Stimulated activated CD8-positive, alpha-beta memory T cell treated with anti-CD3 and anti-CD28 coated beads, Interleukin-7, amount 100 ng/mL, for 4 hours (primary cell): Measurements from ENCODE around the gene ERICH2.

Source experiments
- DNase-seq, 2 donors: peaks; one replicate each; pipeline ENCODE4 v3.0.0-alpha.2; 2020; ENCODE audit warnings: low read depth in 2 of 2

Gene ERICH2

GRCh38 chr2:170817093-170818035, 47.2 kb downstream of the ERICH2 start:
- no peak for DNase-seq

- DNase-seq = no peak
These were observed 48.0 kb downstream of the ERICH2 start for GRCh38 chr2:170818036-170818751.

GRCh38 chr2:170818752-170819470, 48.7 kb downstream of the ERICH2 start:
- no peak for DNase-seq

- no peak for DNase-seq
These were observed 49.8 kb downstream of the ERICH2 start for GRCh38 chr2:170819680-170820664.

GRCh38 chr2:170820757-170821530, 50.8 kb downstream of the ERICH2 start:
- DNase-seq = no peak

GRCh38 chr2:170821531-170822289, 51.5 kb downstream of the ERICH2 start:
- no peak for DNase-seq

- no peak for DNase-seq
These were observed 52.3 kb downstream of the ERICH2 start for GRCh38 chr2:170822290-170823087.

GRCh38 chr2:170823088-170823897, 53.1 kb downstream of the ERICH2 start:
- DNase-seq = no peak

GRCh38 chr2:170823898-170824215, 53.7 kb downstream of the ERICH2 start:
- DNase-seq = no peak

GRCh38 chr2:170824526-170825015, 54.4 kb downstream of the ERICH2 start:
- no peak for DNase-seq

GRCh38 chr2:170827841-170828532, 57.8 kb downstream of the ERICH2 start:
- DNase-seq = no peak

GRCh38 chr2:170828533-170828916, 58.3 kb downstream of the ERICH2 start:
- no peak for DNase-seq

GRCh38 chr2:170829036-170829435, 58.9 kb downstream of the ERICH2 start:
- no peak for DNase-seq

GRCh38 chr2:170830166-170830565, 60.0 kb downstream of the ERICH2 start:
- DNase-seq = no peak

GRCh38 chr2:170831115-170831514, 60.9 kb downstream of the ERICH2 start:
- DNase-seq = no peak

GRCh38 chr2:170836027-170836426, 65.8 kb downstream of the ERICH2 start:
- no peak for DNase-seq

GRCh38 chr2:170840717-170841210, 70.6 kb downstream of the ERICH2 start:
- DNase-seq = no peak
